Measurements from ENCODE around the gene TSSK2. TPM values are rescaled to one million over a fixed set of nuclear protein-coding genes. Genes with fewer than 3 reads are reported as not detected.

TSSK2 gene
- total RNA-seq, 2 experiments from 2014 or later, result not detected

GRCh38 chr22:19113429-19113828, 17.7 kb upstream of the TSSK2 start:
- peaks cover 60% of the 10 kb centered on the region for H3K4me1 ChIP-seq (ENCODE audit: insufficient read depth, low read length, poor library complexity, severe bottlenecking)
- intact Hi-C loops (cut with micrococcal nuclease; ENCODE audit: unreplicated experiment), result no loop called here
- ChIA-PET CTCF (ENCODE audit: unreplicated experiment) (no interaction called here), POLR2A (no interaction called here)
- H3K27ac ChIP-seq (ENCODE audit: low read depth, low read length, poor library complexity, severe bottlenecking), result no peak overlapping the region
- H3K9me2 ChIP-seq (ENCODE audit: insufficient read depth, low read length), result no peaks in the 10 kb centered on the region
- no peak for TF ChIP-seq CTCF (conservative IDR thresholded peaks at IDR 0.05; ENCODE audit: low read length)
- no peak for TF ChIP-seq EZH2phosphoT487 (IDR thresholded peaks at IDR 0.05; ENCODE audit: borderline replicate concordance, low read depth, low read length)
- H3K4me2 ChIP-seq (ENCODE audit: low read length), result no peak overlapping the region
- H3K36me3 ChIP-seq (ENCODE audit: insufficient read depth, low read length), result peaks cover 16% of the 10 kb centered on the region; the same call in 1 of the 2 replicates
- DNase-seq (ENCODE audit: low spot score), result no peak
- peaks cover 46% of the 10 kb centered on the region for H4K20me1 ChIP-seq (ENCODE audit: insufficient read depth, low read length)
- BruUV-seq (replicated peaks), result no TSS peak
- H2AFZ ChIP-seq (ENCODE audit: low read length), result no peak overlapping the region
- H3K4me3 ChIP-seq (ENCODE audit: low read depth, low read length, poor library complexity, severe bottlenecking), result no peak overlapping the region
- no peaks in the 10 kb centered on the region for H3K9me3 ChIP-seq (ENCODE audit: low read length)
- peaks cover 90% of the 10 kb centered on the region for H3K79me2 ChIP-seq (ENCODE audit: insufficient read depth, low read depth, low read length)

- CTCF ChIA-PET (ENCODE audit: unreplicated experiment), result interaction anchor here (1.2 kb wide), 1 partner anchor 30 kb away, joined by 4 read pairs; the partner anchor contains the start of gene ESS2
- DNase-seq (ENCODE audit: low spot score), result no peak
- Histone ChIP-seq H3K27ac (ENCODE audit: low read depth, low read length, poor library complexity, severe bottlenecking) (no peak overlapping the region), H3K4me2 (ENCODE audit: low read length) (no peak overlapping the region), H3K36me3 (ENCODE audit: insufficient read depth, low read length) (peaks cover 16% of the 10 kb centered on the region; the same call in 1 of the 2 replicates), H2AFZ (ENCODE audit: low read length) (no peak overlapping the region), H3K9me3 (ENCODE audit: low read length) (no peaks in the 10 kb centered on the region), H3K4me3 (ENCODE audit: low read depth, low read length, poor library complexity, severe bottlenecking) (no peak overlapping the region), H3K4me1 (ENCODE audit: insufficient read depth, low read length, poor library complexity, severe bottlenecking) (peaks cover 63% of the 10 kb centered on the region), H4K20me1 (ENCODE audit: insufficient read depth, low read length) (peaks cover 41% of the 10 kb centered on the region), H3K79me2 (ENCODE audit: insufficient read depth, low read depth, low read length) (peaks cover 89% of the 10 kb centered on the region), H3K9me2 (ENCODE audit: insufficient read depth, low read length) (no peaks in the 10 kb centered on the region)
- intact Hi-C loops (cut with micrococcal nuclease; ENCODE audit: unreplicated experiment), result loop anchor here (5.0 kb wide), 1 partner anchor 317 kb away; the partner anchor contains the start of genes HIRA and MRPL40
- TF ChIP-seq EZH2phosphoT487 (IDR thresholded peaks at IDR 0.05; ENCODE audit: borderline replicate concordance, low read depth, low read length) (no peak), CTCF (conservative IDR thresholded peaks at IDR 0.05; ENCODE audit: low read length) (no peak)
- BruUV-seq (replicated peaks), result no TSS peak
- POLR2A ChIA-PET, result interaction anchor here (1.3 kb wide), 1 partner anchor 30 kb away, joined by 3 read pairs; the partner anchor contains the start of gene ESS2
Measured at GRCh38 chr22:19114984-19115552, 16.0 kb upstream of the TSSK2 start.

- peak; percentile 73 for TF ChIP-seq CTCF (conservative IDR thresholded peaks at IDR 0.05; ENCODE audit: low read length)
- TF ChIP-seq EZH2phosphoT487 (IDR thresholded peaks at IDR 0.05; ENCODE audit: borderline replicate concordance, low read depth, low read length), result no peak
- CTCF ChIA-PET (ENCODE audit: unreplicated experiment), result interaction anchor here (1.2 kb wide), 1 partner anchor 29 kb away, joined by 4 read pairs; the partner anchor contains the start of gene ESS2
- peak; percentile 43 for DNase-seq (ENCODE audit: low spot score)
- no peaks in the 10 kb centered on the region for H3K9me3 ChIP-seq (ENCODE audit: low read length)
- H3K4me1 ChIP-seq (ENCODE audit: insufficient read depth, low read length, poor library complexity, severe bottlenecking), result peaks cover 64% of the 10 kb centered on the region
- H3K9me2 ChIP-seq (ENCODE audit: insufficient read depth, low read length), result no peaks in the 10 kb centered on the region
- peaks cover 93% of the 10 kb centered on the region for H3K79me2 ChIP-seq (ENCODE audit: insufficient read depth, low read depth, low read length)
- no peak overlapping the region for H3K4me2 ChIP-seq (ENCODE audit: low read length)
- BruUV-seq (replicated peaks), result no TSS peak
- intact Hi-C loops (cut with micrococcal nuclease; ENCODE audit: unreplicated experiment), result loop anchor here (5.0 kb wide), 1 partner anchor 317 kb away; the partner anchor contains the start of genes HIRA and MRPL40
- H3K36me3 ChIP-seq (ENCODE audit: insufficient read depth, low read length), result peaks cover 16% of the 10 kb centered on the region; the same call in 1 of the 2 replicates
- H4K20me1 ChIP-seq (ENCODE audit: insufficient read depth, low read length), result peaks cover 40% of the 10 kb centered on the region
- H3K4me3 ChIP-seq (ENCODE audit: low read depth, low read length, poor library complexity, severe bottlenecking), result no peak overlapping the region
- no peak overlapping the region for H3K27ac ChIP-seq (ENCODE audit: low read depth, low read length, poor library complexity, severe bottlenecking)
- H2AFZ ChIP-seq (ENCODE audit: low read length), result no peak overlapping the region
- POLR2A ChIA-PET, result interaction anchor here (1.3 kb wide), 1 partner anchor 29 kb away, joined by 3 read pairs; the partner anchor contains the start of gene ESS2
Measured at GRCh38 chr22:19115628-19116027, 15.5 kb upstream of the TSSK2 start.
